ENCODE results near the gene KRIT1.
"Not testable (repeated sequence)": the region's sequence is repeated elsewhere in the genome, so short reads cannot be mapped to it uniquely, and the experiment has no call there.

The KRIT1 gene

DNA sequence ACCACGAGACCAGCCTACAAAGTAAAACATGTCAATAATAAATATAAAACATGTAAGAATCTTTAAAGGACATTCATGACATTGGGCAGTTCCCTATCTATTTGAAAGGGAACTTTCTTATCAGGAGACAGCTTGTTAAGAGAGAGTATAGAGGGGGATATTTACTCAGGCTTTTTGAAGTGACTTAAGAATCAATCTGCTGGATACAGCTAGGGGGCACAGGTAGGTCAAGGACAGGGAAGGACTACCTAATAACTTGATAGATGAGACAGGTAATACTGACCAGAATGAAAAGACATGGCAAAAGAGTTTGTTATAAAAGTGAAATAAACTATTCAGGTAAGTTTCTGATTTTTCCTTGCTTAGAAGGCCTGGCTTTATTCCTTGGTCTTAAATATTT is 44.9 kb downstream of the KRIT1 start:
- TF ChIP-seq ZNF70 (CRISPR knock-in tag; IDR thresholded peaks at IDR 0.05) (no peak), ZC3H10 (CRISPR knock-in tag; IDR thresholded peaks at IDR 0.05) (no peak), CSDC2 (CRISPR knock-in tag; IDR thresholded peaks at IDR 0.05) (no peak), SNAI2 (CRISPR knock-in tag; IDR thresholded peaks at IDR 0.05) (no peak), GLIS3 (CRISPR knock-in tag; IDR thresholded peaks at IDR 0.05) (no peak), OSR1 (CRISPR knock-in tag; IDR thresholded peaks at IDR 0.05) (no peak), PPARA (CRISPR knock-in tag; IDR thresholded peaks at IDR 0.05; ENCODE audit: borderline replicate concordance) (no peak), BACH2 (CRISPR knock-in tag; IDR thresholded peaks at IDR 0.05; ENCODE audit: borderline replicate concordance) (no peak), ZFP30 (CRISPR knock-in tag; IDR thresholded peaks at IDR 0.05) (no peak), ISL1 (CRISPR knock-in tag; IDR thresholded peaks at IDR 0.05) (no peak), ZNF8 (CRISPR knock-in tag; IDR thresholded peaks at IDR 0.05) (no peak), ZFP3 (CRISPR knock-in tag; IDR thresholded peaks at IDR 0.05) (no peak), RARB (CRISPR knock-in tag; IDR thresholded peaks at IDR 0.05) (no peak), TCF4 (CRISPR knock-in tag; IDR thresholded peaks at IDR 0.05; ENCODE audit: borderline replicate concordance) (no peak)
- TF ChIP-seq, protein P1, sequence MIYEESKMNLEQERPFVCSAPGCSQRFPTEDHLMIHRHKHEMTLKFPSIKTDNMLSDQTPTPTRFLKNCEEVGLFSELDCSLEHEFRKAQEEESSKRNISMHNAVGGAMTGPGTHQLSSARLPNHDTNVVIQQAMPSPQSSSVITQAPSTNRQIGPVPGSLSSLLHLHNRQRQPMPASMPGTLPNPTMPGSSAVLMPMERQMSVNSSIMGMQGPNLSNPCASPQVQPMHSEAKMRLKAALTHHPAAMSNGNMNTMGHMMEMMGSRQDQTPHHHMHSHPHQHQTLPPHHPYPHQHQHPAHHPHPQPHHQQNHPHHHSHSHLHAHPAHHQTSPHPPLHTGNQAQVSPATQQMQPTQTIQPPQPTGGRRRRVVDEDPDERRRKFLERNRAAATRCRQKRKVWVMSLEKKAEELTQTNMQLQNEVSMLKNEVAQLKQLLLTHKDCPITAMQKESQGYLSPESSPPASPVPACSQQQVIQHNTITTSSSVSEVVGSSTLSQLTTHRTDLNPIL (CRISPR knock-in tag; IDR thresholded peaks at IDR 0.05; ENCODE audit: low read depth): no peak
- TF ChIP-seq, protein P2, sequence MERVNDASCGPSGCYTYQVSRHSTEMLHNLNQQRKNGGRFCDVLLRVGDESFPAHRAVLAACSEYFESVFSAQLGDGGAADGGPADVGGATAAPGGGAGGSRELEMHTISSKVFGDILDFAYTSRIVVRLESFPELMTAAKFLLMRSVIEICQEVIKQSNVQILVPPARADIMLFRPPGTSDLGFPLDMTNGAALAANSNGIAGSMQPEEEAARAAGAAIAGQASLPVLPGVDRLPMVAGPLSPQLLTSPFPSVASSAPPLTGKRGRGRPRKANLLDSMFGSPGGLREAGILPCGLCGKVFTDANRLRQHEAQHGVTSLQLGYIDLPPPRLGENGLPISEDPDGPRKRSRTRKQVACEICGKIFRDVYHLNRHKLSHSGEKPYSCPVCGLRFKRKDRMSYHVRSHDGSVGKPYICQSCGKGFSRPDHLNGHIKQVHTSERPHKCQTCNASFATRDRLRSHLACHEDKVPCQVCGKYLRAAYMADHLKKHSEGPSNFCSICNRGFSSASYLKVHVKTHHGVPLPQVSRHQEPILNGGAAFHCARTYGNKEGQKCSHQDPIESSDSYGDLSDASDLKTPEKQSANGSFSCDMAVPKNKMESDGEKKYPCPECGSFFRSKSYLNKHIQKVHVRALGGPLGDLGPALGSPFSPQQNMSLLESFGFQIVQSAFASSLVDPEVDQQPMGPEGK (CRISPR knock-in tag; IDR thresholded peaks at IDR 0.05; ENCODE audit: borderline replicate concordance): no peak
- TF ChIP-seq, protein P3, sequence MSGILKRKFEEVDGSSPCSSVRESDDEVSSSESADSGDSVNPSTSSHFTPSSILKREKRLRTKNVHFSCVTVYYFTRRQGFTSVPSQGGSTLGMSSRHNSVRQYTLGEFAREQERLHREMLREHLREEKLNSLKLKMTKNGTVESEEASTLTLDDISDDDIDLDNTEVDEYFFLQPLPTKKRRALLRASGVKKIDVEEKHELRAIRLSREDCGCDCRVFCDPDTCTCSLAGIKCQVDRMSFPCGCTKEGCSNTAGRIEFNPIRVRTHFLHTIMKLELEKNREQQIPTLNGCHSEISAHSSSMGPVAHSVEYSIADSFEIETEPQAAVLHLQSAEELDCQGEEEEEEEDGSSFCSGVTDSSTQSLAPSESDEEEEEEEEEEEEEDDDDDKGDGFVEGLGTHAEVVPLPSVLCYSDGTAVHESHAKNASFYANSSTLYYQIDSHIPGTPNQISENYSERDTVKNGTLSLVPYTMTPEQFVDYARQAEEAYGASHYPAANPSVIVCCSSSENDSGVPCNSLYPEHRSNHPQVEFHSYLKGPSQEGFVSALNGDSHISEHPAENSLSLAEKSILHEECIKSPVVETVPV (CRISPR knock-in tag; IDR thresholded peaks at IDR 0.05): no peak
- TF ChIP-seq, protein P4, sequence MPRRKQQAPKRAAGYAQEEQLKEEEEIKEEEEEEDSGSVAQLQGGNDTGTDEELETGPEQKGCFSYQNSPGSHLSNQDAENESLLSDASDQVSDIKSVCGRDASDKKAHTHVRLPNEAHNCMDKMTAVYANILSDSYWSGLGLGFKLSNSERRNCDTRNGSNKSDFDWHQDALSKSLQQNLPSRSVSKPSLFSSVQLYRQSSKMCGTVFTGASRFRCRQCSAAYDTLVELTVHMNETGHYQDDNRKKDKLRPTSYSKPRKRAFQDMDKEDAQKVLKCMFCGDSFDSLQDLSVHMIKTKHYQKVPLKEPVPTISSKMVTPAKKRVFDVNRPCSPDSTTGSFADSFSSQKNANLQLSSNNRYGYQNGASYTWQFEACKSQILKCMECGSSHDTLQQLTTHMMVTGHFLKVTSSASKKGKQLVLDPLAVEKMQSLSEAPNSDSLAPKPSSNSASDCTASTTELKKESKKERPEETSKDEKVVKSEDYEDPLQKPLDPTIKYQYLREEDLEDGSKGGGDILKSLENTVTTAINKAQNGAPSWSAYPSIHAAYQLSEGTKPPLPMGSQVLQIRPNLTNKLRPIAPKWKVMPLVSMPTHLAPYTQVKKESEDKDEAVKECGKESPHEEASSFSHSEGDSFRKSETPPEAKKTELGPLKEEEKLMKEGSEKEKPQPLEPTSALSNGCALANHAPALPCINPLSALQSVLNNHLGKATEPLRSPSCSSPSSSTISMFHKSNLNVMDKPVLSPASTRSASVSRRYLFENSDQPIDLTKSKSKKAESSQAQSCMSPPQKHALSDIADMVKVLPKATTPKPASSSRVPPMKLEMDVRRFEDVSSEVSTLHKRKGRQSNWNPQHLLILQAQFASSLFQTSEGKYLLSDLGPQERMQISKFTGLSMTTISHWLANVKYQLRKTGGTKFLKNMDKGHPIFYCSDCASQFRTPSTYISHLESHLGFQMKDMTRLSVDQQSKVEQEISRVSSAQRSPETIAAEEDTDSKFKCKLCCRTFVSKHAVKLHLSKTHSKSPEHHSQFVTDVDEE (CRISPR knock-in tag; IDR thresholded peaks at IDR 0.05): no peak
- ATAC-seq: no peak

DNA sequence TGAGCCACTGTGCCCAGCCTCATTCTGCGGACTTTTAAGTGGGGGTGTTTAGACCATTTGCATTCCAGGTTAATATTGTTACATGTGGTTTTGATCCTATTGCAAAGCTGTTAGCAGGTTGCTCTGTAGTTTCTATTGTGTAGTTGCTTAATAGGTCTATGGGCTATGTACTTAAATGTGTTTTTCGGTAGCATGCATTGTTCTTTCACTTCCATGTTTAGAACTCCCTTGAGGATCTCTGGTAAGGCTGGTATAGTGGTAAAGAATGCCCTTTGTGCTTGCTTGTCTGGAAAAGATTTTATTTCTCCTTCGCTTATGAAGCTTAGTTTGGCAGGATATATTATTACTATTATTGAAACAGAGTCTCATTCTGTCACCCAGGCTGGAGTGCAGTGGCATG is 53.4 kb downstream of the KRIT1 start:
- TF ChIP-seq ZFP3 (CRISPR knock-in tag; IDR thresholded peaks at IDR 0.05) (no peak), TCF4 (CRISPR knock-in tag; IDR thresholded peaks at IDR 0.05; ENCODE audit: borderline replicate concordance) (no peak), ISL1 (CRISPR knock-in tag; IDR thresholded peaks at IDR 0.05) (no peak), ZFP30 (CRISPR knock-in tag; IDR thresholded peaks at IDR 0.05) (no peak), ZNF565 (CRISPR knock-in tag; conservative IDR thresholded peaks at IDR 0.05; ENCODE audit: low read depth) (no peak), PPARA (CRISPR knock-in tag; IDR thresholded peaks at IDR 0.05; ENCODE audit: borderline replicate concordance) (no peak)
- TF ChIP-seq, protein P5, sequence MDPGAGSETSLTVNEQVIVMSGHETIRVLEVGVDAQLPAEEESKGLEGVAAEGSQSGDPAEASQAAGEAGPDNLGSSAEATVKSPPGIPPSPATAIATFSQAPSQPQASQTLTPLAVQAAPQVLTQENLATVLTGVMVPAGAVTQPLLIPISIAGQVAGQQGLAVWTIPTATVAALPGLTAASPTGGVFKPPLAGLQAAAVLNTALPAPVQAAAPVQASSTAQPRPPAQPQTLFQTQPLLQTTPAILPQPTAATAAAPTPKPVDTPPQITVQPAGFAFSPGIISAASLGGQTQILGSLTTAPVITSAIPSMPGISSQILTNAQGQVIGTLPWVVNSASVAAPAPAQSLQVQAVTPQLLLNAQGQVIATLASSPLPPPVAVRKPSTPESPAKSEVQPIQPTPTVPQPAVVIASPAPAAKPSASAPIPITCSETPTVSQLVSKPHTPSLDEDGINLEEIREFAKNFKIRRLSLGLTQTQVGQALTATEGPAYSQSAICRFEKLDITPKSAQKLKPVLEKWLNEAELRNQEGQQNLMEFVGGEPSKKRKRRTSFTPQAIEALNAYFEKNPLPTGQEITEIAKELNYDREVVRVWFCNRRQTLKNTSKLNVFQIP (CRISPR knock-in tag; IDR thresholded peaks at IDR 0.05; ENCODE audit: borderline replicate concordance, low read depth): no peak
- TF ChIP-seq, protein P2 (CRISPR knock-in tag; IDR thresholded peaks at IDR 0.05; ENCODE audit: borderline replicate concordance): no peak
- no peak for ATAC-seq

DNA sequence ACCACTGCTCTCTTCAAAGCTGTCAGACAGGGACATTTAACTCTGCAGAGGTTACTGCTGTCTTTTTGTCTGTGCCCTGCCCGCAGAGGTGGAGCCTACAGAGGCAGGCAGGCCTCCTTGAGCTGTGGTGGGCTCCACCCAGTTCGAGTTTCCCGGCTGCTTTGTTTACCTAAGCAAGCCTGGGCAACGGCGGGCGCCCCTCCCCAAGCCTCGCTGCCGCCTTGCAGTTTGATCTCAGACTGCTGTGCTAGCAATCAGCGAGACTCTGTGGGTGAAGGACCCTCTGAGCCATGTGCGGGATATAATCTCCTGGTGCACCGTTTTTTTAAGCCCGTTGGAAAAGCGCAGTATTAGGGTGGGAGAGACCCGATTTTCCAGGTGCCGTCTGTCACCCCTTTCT is 56.5 kb downstream of the KRIT1 start:
- ATAC-seq: not testable (repeated sequence)

DNA sequence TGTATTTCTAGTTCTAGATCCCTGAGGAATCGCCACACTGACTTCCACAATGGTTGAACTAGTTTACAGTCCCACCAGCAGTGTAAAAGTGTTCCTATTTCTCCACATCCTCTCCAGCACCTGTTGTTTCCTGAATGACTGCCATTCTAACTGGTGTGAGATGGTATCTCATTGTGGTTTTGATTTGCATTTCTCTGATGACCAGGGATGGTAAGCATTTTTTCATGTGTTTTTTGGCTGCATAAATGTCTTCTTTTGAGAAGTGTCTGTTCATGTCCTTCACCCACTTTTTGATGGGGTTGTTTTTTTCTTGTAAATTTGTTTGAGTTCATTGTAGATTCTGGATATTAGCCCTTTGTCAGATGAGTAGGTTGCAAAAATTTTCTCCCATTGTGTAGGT is 61.4 kb downstream of the KRIT1 start:
- ATAC-seq: not testable (repeated sequence)

Measured in SK-N-SH treated with all-trans-retinoic acid at 6 μM for 48 hours (cell line).